HepG2 (cell line): Measurements from ENCODE around the gene ISOC2. TPM values are rescaled to one million over a fixed set of nuclear protein-coding genes. Genes with fewer than 3 reads are reported as not detected.

Experiments
- CBX5 ChIP-seq: sonication (generic); formaldehyde crosslinking; IDR thresholded peaks from 2 replicates; pipeline ENCODE4 v1.4.0; 2020; ENCODE audit warnings: missing genetic modification reagents, borderline replicate concordance
- CREB3 ChIP-seq: sonication (generic); formaldehyde crosslinking; IDR thresholded peaks from 2 replicates; pipeline ENCODE4 v1.5.0; 2020; ENCODE audit warnings: missing genetic modification reagents
- ONECUT2 ChIP-seq: sonication (generic); formaldehyde crosslinking; IDR thresholded peaks from 2 replicates; pipeline ENCODE4 v1.4.0; 2020; ENCODE audit warnings: missing genetic modification reagents
- PPARG ChIP-seq: conservative IDR thresholded peaks from 2 replicates; pipeline ENCODE4 v1.6.1; 2016; ENCODE audit warnings: missing biosample characterization, missing genetic modification reagents
- ZBTB40 ChIP-seq, 2 experiments: fragments of 450-650 bp in 1 of 2; sonication (generic) in 1 of 2; formaldehyde crosslinking in 1 of 2; IDR thresholded peaks; 2 replicates each; pipeline versions ENCODE4 v1.6.1 to v1.8.0; 2016 to 2022; ENCODE audit warnings: antibody characterized with exemption in 1 of 2, mild to moderate bottlenecking in 1 of 2, missing genetic modification reagents in 1 of 2
- ZNF816 ChIP-seq: sonication (generic); formaldehyde crosslinking; IDR thresholded peaks from 2 replicates; pipeline ENCODE4 v1.8.0; 2022; ENCODE audit warnings: missing genetic modification reagents, mild to moderate bottlenecking, borderline replicate concordance
- polyA plus RNA-seq, 8 experiments: library from polyadenylated mRNA; depleted of rRNA in 3 of 8; stranded (reverse) in 7 of 8; unstranded in 1 of 8; fragments of >200 nt; fragmentation: Illumina TruSeq in 4 of 8; extraction: Trizol in 4 of 8; gene quantifications; 2 replicates each; pipeline versions ENCODE4 v1.2.1 to v1.2.3, GENCODE V29; 2011 to 2016; ENCODE audit warnings: low read depth in 4 of 8, missing spikeins in 1 of 8, mixed read lengths in 1 of 8; ENCODE audit not compliant: insufficient read depth in 1 of 8
- total RNA-seq, 5 experiments: library from RNA; depleted of rRNA; stranded (reverse); fragments of >200 nt; fragmentation: Illumina TruSeq; extraction: Trizol; gene quantifications; 2 replicates each; pipeline ENCODE4 v1.2.3, GENCODE V29; 2016; ENCODE audit warnings: low read depth in 1 of 5
- TF ChIP-seq, protein P1 (sequence below): IDR thresholded peaks from 2 replicates; pipeline ENCODE4 v1.4.0; 2020; ENCODE audit warnings: mild to moderate bottlenecking, missing genetic modification reagents
- TF ChIP-seq, protein P2 (sequence below): sonication (generic); formaldehyde crosslinking; IDR thresholded peaks from 2 replicates; pipeline ENCODE4 v1.4.0; 2020; ENCODE audit warnings: missing genetic modification reagents, borderline replicate concordance

The ISOC2 gene
- total and polyA plus RNA-seq, 2 of the 13 experiments (the other 11 are each of a cell fraction or from before 2014, with no cell fraction given): 76.8 to 105 TPM

- TF ChIP-seq ZBTB40 (IDR thresholded peaks at IDR 0.05): no peak
- no peak; the same call in 1 of the 2 replicates for TF ChIP-seq ZBTB40 (CRISPR knock-in tag; IDR thresholded peaks at IDR 0.05)
- TF ChIP-seq ONECUT2 (CRISPR knock-in tag): no peak; the same call in 1 of the 2 replicates
- peak; percentile 27; the same call in 1 of the 2 replicates for TF ChIP-seq CBX5 (CRISPR knock-in tag)
- no peak for TF ChIP-seq CREB3 (CRISPR knock-in tag)
- TF ChIP-seq, protein P1, sequence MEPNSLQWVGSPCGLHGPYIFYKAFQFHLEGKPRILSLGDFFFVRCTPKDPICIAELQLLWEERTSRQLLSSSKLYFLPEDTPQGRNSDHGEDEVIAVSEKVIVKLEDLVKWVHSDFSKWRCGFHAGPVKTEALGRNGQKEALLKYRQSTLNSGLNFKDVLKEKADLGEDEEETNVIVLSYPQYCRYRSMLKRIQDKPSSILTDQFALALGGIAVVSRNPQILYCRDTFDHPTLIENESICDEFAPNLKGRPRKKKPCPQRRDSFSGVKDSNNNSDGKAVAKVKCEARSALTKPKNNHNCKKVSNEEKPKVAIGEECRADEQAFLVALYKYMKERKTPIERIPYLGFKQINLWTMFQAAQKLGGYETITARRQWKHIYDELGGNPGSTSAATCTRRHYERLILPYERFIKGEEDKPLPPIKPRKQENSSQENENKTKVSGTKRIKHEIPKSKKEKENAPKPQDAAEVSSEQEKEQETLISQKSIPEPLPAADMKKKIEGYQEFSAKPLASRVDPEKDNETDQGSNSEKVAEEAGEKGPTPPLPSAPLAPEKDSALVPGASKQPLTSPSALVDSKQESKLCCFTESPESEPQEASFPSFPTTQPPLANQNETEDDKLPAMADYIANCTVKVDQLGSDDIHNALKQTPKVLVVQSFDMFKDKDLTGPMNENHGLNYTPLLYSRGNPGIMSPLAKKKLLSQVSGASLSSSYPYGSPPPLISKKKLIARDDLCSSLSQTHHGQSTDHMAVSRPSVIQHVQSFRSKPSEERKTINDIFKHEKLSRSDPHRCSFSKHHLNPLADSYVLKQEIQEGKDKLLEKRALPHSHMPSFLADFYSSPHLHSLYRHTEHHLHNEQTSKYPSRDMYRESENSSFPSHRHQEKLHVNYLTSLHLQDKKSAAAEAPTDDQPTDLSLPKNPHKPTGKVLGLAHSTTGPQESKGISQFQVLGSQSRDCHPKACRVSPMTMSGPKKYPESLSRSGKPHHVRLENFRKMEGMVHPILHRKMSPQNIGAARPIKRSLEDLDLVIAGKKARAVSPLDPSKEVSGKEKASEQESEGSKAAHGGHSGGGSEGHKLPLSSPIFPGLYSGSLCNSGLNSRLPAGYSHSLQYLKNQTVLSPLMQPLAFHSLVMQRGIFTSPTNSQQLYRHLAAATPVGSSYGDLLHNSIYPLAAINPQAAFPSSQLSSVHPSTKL (CRISPR knock-in tag): no peak; the same call in 1 of the 2 replicates
- TF ChIP-seq, protein P2, sequence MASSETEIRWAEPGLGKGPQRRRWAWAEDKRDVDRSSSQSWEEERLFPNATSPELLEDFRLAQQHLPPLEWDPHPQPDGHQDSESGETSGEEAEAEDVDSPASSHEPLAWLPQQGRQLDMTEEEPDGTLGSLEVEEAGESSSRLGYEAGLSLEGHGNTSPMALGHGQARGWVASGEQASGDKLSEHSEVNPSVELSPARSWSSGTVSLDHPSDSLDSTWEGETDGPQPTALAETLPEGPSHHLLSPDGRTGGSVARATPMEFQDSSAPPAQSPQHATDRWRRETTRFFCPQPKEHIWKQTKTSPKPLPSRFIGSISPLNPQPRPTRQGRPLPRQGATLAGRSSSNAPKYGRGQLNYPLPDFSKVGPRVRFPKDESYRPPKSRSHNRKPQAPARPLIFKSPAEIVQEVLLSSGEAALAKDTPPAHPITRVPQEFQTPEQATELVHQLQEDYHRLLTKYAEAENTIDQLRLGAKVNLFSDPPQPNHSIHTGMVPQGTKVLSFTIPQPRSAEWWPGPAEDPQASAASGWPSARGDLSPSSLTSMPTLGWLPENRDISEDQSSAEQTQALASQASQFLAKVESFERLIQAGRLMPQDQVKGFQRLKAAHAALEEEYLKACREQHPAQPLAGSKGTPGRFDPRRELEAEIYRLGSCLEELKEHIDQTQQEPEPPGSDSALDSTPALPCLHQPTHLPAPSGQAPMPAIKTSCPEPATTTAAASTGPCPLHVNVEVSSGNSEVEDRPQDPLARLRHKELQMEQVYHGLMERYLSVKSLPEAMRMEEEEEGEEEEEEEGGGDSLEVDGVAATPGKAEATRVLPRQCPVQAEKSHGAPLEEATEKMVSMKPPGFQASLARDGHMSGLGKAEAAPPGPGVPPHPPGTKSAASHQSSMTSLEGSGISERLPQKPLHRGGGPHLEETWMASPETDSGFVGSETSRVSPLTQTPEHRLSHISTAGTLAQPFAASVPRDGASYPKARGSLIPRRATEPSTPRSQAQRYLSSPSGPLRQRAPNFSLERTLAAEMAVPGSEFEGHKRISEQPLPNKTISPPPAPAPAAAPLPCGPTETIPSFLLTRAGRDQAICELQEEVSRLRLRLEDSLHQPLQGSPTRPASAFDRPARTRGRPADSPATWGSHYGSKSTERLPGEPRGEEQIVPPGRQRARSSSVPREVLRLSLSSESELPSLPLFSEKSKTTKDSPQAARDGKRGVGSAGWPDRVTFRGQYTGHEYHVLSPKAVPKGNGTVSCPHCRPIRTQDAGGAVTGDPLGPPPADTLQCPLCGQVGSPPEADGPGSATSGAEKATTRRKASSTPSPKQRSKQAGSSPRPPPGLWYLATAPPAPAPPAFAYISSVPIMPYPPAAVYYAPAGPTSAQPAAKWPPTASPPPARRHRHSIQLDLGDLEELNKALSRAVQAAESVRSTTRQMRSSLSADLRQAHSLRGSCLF (CRISPR knock-in tag): no peak
- peak; percentile 84; the same call in 1 of the 2 replicates for TF ChIP-seq ZNF816 (CRISPR knock-in tag)
- TF ChIP-seq PPARG (CRISPR knock-in tag): no peak
Measured at GRCh38 chr19:55461259-55461973, at the start of gene ISOC2 (continued).
